Measurements from ENCODE around the gene STRIP2.

DNA sequence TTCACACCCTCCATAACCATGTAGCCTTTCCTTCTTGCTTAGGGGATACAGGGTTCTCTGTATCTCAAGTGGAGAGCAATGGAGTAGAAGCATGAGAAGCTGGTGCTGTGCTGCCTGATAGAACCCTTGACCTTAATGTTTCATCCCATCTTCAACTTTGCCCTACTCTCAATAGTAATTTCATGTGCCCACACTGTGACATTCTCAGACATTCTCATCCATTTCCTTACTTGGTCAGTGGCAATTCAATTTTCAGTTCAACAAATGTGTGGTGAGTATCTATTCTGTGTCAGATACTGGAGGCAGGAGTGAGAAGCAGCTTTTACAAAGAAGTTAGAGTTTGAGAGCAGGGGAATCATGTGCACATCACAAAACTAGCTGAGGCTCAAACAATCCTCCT lies 16.1 kb downstream of the STRIP2 start:
- no peak for TF ChIP-seq EZH2 (IDR thresholded peaks at IDR 0.05; ENCODE audit: borderline replicate concordance, low read depth, low read length, severe bottlenecking)
- TF ChIP-seq, protein P1, sequence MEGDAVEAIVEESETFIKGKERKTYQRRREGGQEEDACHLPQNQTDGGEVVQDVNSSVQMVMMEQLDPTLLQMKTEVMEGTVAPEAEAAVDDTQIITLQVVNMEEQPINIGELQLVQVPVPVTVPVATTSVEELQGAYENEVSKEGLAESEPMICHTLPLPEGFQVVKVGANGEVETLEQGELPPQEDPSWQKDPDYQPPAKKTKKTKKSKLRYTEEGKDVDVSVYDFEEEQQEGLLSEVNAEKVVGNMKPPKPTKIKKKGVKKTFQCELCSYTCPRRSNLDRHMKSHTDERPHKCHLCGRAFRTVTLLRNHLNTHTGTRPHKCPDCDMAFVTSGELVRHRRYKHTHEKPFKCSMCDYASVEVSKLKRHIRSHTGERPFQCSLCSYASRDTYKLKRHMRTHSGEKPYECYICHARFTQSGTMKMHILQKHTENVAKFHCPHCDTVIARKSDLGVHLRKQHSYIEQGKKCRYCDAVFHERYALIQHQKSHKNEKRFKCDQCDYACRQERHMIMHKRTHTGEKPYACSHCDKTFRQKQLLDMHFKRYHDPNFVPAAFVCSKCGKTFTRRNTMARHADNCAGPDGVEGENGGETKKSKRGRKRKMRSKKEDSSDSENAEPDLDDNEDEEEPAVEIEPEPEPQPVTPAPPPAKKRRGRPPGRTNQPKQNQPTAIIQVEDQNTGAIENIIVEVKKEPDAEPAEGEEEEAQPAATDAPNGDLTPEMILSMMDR (IDR thresholded peaks at IDR 0.05; ENCODE audit: borderline replicate concordance, extremely low read depth, low read length, poor library complexity, severe bottlenecking): no peak
